LNCAP (cell line): ENCODE data around the gene PHF2.

ENCODE experiments used
- CTCF ChIP-seq: fragments of 450-650 bp; IDR thresholded peaks from 2 replicates; pipeline ENCODE4 v1.5.1; 2017; ENCODE audit warnings: mild to moderate bottlenecking

Gene PHF2

GRCh38 chr9:93624977-93625376 is 48.6 kb downstream of the PHF2 start:
- no peak for TF ChIP-seq CTCF

GRCh38 chr9:93629920-93630319 is 53.5 kb downstream of the PHF2 start:
- TF ChIP-seq CTCF: no peak

GRCh38 chr9:93630806-93631411 is 54.5 kb downstream of the PHF2 start:
- TF ChIP-seq CTCF: no peak

- no peak for TF ChIP-seq CTCF
Measured at GRCh38 chr9:93633492-93634221, 57.3 kb downstream of the PHF2 start.

GRCh38 chr9:93634311-93635185 is 58.2 kb downstream of the PHF2 start:
- TF ChIP-seq CTCF: no peak

GRCh38 chr9:93635186-93636107 is 59.1 kb downstream of the PHF2 start:
- TF ChIP-seq CTCF: no peak

GRCh38 chr9:93636172-93636661 is 59.8 kb downstream of the PHF2 start:
- TF ChIP-seq CTCF: no peak
